GM12878 (cell line): ENCODE results near the gene PKHD1. TPM values are rescaled to one million over a fixed set of nuclear protein-coding genes. Genes with fewer than 3 reads are reported as not detected.

Experiments used
- ATAC-seq: fragments of 200-7000 bp; cut with Tn5 transposase; 3 replicates; pipeline ENCODE4 v1.9.1; 2020; ENCODE audit warnings: mild to moderate bottlenecking, moderate library complexity
- BruUV-seq: library from RNA; stranded (reverse); fragments of 400-500 nt; replicated peaks from 2 replicates; lab custom pipeline; 2021; lab: Mats Ljungman, UMichigan
- CTCF ChIA-PET: fragments of 300-600 bp; sonication (Branson Sonifier 250); formaldehyde crosslinking; extraction: SDS; loops from one replicate; lab custom pipeline; 2021; ENCODE audit warnings: inconsistent platforms; lab: Yijun Ruan, JAX
- POLR2A ChIA-PET: fragments of 350-600 bp; formaldehyde crosslinking; extraction: SDS; loops from one replicate; lab custom pipeline; 2021; ENCODE audit warnings: inconsistent platforms; lab: Charles Lee
- RAD21 ChIA-PET: fragments of 300-600 bp; sonication (Branson Sonifier 250); formaldehyde crosslinking; loops from one replicate; lab custom pipeline; 2023; ENCODE audit warnings: antibody characterized with exemption; ENCODE audit not compliant: unreplicated experiment; lab: Charles Lee
- SMC1A ChIA-PET: fragments of 300-600 bp; sonication (Branson Sonifier 250); formaldehyde crosslinking; loops from one replicate; lab custom pipeline; 2023; ENCODE audit not compliant: unreplicated experiment, uncharacterized antibody; lab: Charles Lee
- DNase-seq: peaks from one replicate; pipeline ENCODE4 v3.0.0-alpha.2; 2011; ENCODE audit warnings: low read depth, low spot score
- FAIRE-seq: peaks from 3 replicates; lab custom pipeline; 2011; peaks lifted over from hg19 to GRCh38; lab: Jason Lieb, UNC
- H2AFZ ChIP-seq: 2 replicates; pipeline ENCODE4 v1.6.0; 2011; ENCODE audit warnings: low read depth, low read length, control low read depth; ENCODE audit not compliant: control insufficient read depth
- H3K27ac ChIP-seq: 2 replicates; pipeline ENCODE4 v1.5.1; 2011; ENCODE audit warnings: control low read depth; ENCODE audit not compliant: control insufficient read depth, insufficient read depth
- H3K27me3 ChIP-seq, 2 experiments: replicated peaks in 1 of 2; 2 replicates each; pipeline versions ENCODE4 v1.6.0 to v1.6.1; 2011; ENCODE audit warnings: low read length in 1 of 2; ENCODE audit not compliant: control insufficient read depth in 2 of 2, insufficient read depth in 2 of 2
- H3K36me3 ChIP-seq, 2 experiments: 2 replicates each; pipeline ENCODE4 v1.5.1; 2011; ENCODE audit warnings: low read length in 1 of 2; ENCODE audit not compliant: control insufficient read depth in 2 of 2, insufficient read depth in 2 of 2
- H3K4me1 ChIP-seq: 2 replicates; pipeline ENCODE4 v1.6.1; 2011; ENCODE audit warnings: mild to moderate bottlenecking, low read length, moderate library complexity, mixed read lengths; ENCODE audit not compliant: control insufficient read depth, insufficient read depth
- H3K4me2 ChIP-seq: 2 replicates; pipeline ENCODE4 v1.6.0; 2011; ENCODE audit warnings: control low read depth; ENCODE audit not compliant: control insufficient read depth, insufficient read depth
- H3K4me3 ChIP-seq: fragments of 200-600 bp; sonication (generic); 2 replicates; pipeline ENCODE4 v1.5.1; 2016
- H3K79me2 ChIP-seq: 2 replicates; pipeline ENCODE4 v1.6.0; 2011; ENCODE audit warnings: low read length; ENCODE audit not compliant: control insufficient read depth, insufficient read depth
- H3K9ac ChIP-seq: 2 replicates; pipeline ENCODE4 v1.8.0; 2011; ENCODE audit warnings: low read length, control low read depth, mixed read lengths; ENCODE audit not compliant: control insufficient read depth, insufficient read depth
- H3K9me3 ChIP-seq: replicated peaks from 3 replicates; pipeline ENCODE4 v1.5.1; 2011; ENCODE audit warnings: mild to moderate bottlenecking, low read length; ENCODE audit not compliant: control insufficient read depth, insufficient read depth
- H4K20me1 ChIP-seq: 2 replicates; pipeline ENCODE4 v1.6.0; 2011; ENCODE audit not compliant: control insufficient read depth, insufficient read depth
- CEBPB ChIP-seq, 2 experiments: fragments of 150-350 bp in 1 of 2; IDR thresholded peaks; 2 replicates each; pipeline ENCODE4 v1.6.1; 2012 to 2014; ENCODE audit warnings: low read depth in 2 of 2, low read length in 2 of 2, borderline replicate concordance in 1 of 2, inconsistent platforms in 1 of 2
- CREB1 ChIP-seq: IDR thresholded peaks from 2 replicates; pipeline ENCODE4 v1.6.1; 2012; ENCODE audit warnings: low read depth, mild to moderate bottlenecking, inconsistent platforms
- EED ChIP-seq: sonication (generic); IDR thresholded peaks from 2 replicates; pipeline ENCODE4 v1.6.1; 2016; ENCODE audit warnings: antibody characterized with exemption, low read depth
- EGR1 ChIP-seq, 2 experiments: IDR thresholded peaks; 1 replicate in 1 of 2; 2 replicates in 1 of 2; pipeline ENCODE4 v1.6.1; 2011 to 2012; ENCODE audit warnings: low read depth in 2 of 2, low read length in 2 of 2, borderline replicate concordance in 1 of 2, mild to moderate bottlenecking in 1 of 2, moderate library complexity in 1 of 2
- JUNB ChIP-seq: IDR thresholded peaks from 2 replicates; pipeline ENCODE4 v1.6.1; 2016; ENCODE audit warnings: antibody characterized with exemption, mild to moderate bottlenecking
- MEF2A ChIP-seq: IDR thresholded peaks from 2 replicates; pipeline ENCODE4 v1.6.1; 2011; ENCODE audit warnings: low read depth, mild to moderate bottlenecking, low read length, moderate library complexity; ENCODE audit not compliant: insufficient read depth
- NFXL1 ChIP-seq: fragments of 450-650 bp; IDR thresholded peaks from 2 replicates; pipeline ENCODE4 v1.6.1; 2017; ENCODE audit warnings: antibody characterized with exemption, mild to moderate bottlenecking, borderline replicate concordance
- NR2C2 ChIP-seq: IDR thresholded peaks from 2 replicates; pipeline ENCODE4 v1.6.1; 2011; ENCODE audit warnings: borderline replicate concordance, low read depth; ENCODE audit not compliant: control insufficient read depth, insufficient read length
- PAX8 ChIP-seq: fragments of 450-650 bp; IDR thresholded peaks from 2 replicates; pipeline ENCODE4 v1.6.1; 2017; ENCODE audit warnings: mild to moderate bottlenecking, moderate library complexity
- SP1 ChIP-seq: IDR thresholded peaks from one replicate; pipeline ENCODE4 v1.6.1; 2011; ENCODE audit warnings: low read depth, low read length
- SRF ChIP-seq, 2 experiments: IDR thresholded peaks; 2 replicates each; pipeline ENCODE4 v1.6.1; 2011; ENCODE audit warnings: low read depth in 2 of 2, low read length in 2 of 2, mild to moderate bottlenecking in 1 of 2, moderate library complexity in 1 of 2
- ZSCAN29 ChIP-seq: fragments of 450-650 bp; IDR thresholded peaks from 2 replicates; pipeline ENCODE4 v1.6.1; 2017; ENCODE audit warnings: mild to moderate bottlenecking, moderate library complexity
- WGBS: methylation state at CpG from one replicate; pipeline ENCODE4 v1.1.6; 2016; ENCODE audit warnings: low lambda C conversion rate; ENCODE audit not compliant: insufficient replicate concordance, insufficient coverage; ENCODE audit errors: missing lambda C conversion rate; 5-methylcytosine and 5-hydroxymethylcytosine counted together
- in situ Hi-C: fragments of 300-500 bp; cut with MboI; formaldehyde crosslinking; loops from 9 replicates; pipeline ENCODE4 v1.14.3; 2018; ENCODE audit warnings: mixed read lengths
- intact Hi-C: fragments of 100-400 bp; cut with micrococcal nuclease; formaldehyde crosslinking; loops from one replicate; pipeline ENCODE4 v1.14.2; 2022; ENCODE audit not compliant: unreplicated experiment
- polyA plus RNA-seq, 11 experiments: library from polyadenylated mRNA; depleted of rRNA in 4 of 11; unstranded in 6 of 11; stranded (reverse) in 5 of 11; fragments of >200 nt; fragmentation: Nextera tagmentation in 4 of 11; fragmentation: Illumina TruSeq in 1 of 11; extraction: Ambion mirVana in 4 of 11; extraction: Trizol in 1 of 11; gene quantifications; 1 replicate in 1 of 11; 2 replicates in 10 of 11; pipeline versions ENCODE4 v1.2.1 to v1.2.3, GENCODE V29; 2011 to 2016; ENCODE audit warnings: inconsistent platforms in 2 of 11, missing spikeins in 2 of 11, low read depth in 1 of 11
- total RNA-seq, 4 experiments: library from RNA; depleted of rRNA in 3 of 4; stranded (reverse); fragments of >200 nt in 3 of 4; fragmentation: Illumina TruSeq in 1 of 4; extraction: Trizol in 1 of 4; gene quantifications; 2 replicates each; pipeline versions ENCODE4 v1.2.1 to v1.2.3, GENCODE V29; 2013 to 2021
- TF ChIP-seq, protein P1 (sequence below): IDR thresholded peaks from 2 replicates; pipeline ENCODE4 v1.6.1; 2011; ENCODE audit warnings: borderline replicate concordance, low read depth, mild to moderate bottlenecking, moderate library complexity, low read length; ENCODE audit not compliant: insufficient read depth, poor library complexity, severe bottlenecking
- TF ChIP-seq, protein P2 (sequence below): IDR thresholded peaks from 2 replicates; pipeline ENCODE4 v1.6.1; 2012; ENCODE audit warnings: low read depth, low read length, improper control_type of control experiment
- TF ChIP-seq, protein P3 (sequence below): fragments of 450-650 bp; IDR thresholded peaks from 2 replicates; pipeline ENCODE4 v1.6.1; 2016; ENCODE audit warnings: mild to moderate bottlenecking
- TF ChIP-seq, protein P4 (sequence below): fragments of 450-650 bp; IDR thresholded peaks from 2 replicates; pipeline ENCODE4 v1.6.1; 2017; ENCODE audit warnings: mild to moderate bottlenecking, low read depth, inconsistent platforms; ENCODE audit not compliant: poor library complexity, severe bottlenecking

PKHD1 gene
- total and polyA plus RNA-seq, 10 of the 15 experiments (the other 5 are each of a cell fraction or from before 2014, with no cell fraction given), result under 0.01 to 0.90 (median 0.02) TPM; not detected in 1

DNA sequence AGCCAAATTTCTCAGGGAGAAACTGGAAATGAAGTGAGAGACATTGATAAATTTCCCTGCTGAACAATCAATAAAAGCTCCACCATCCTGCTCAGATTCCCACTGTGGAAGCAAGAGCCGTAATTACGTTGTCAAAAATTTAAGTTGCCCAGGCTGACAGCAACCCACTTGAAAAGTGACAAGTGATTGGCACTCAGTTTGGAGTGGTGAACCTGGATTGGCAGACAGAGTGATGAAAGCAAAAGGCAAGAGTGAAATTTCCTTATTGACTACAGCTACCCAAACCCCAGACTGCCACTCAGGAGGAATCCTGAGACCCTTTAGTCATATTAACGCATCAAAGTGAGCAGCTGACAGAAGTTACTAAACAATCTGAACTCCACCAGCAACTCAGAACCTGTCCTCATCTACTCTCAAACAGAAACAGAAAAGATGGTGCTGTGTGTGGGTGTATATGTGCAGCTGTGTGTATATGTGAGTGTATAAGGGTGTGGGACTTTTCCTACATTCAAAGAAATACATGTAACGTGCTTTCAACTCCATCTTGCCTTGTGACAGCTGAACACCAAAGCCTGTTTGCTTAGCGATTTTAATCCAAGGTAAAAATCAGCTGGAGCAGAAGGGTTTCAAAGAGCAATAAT, 157.4 kb downstream of the PKHD1 start (continued):
- TF ChIP-seq, protein P1, sequence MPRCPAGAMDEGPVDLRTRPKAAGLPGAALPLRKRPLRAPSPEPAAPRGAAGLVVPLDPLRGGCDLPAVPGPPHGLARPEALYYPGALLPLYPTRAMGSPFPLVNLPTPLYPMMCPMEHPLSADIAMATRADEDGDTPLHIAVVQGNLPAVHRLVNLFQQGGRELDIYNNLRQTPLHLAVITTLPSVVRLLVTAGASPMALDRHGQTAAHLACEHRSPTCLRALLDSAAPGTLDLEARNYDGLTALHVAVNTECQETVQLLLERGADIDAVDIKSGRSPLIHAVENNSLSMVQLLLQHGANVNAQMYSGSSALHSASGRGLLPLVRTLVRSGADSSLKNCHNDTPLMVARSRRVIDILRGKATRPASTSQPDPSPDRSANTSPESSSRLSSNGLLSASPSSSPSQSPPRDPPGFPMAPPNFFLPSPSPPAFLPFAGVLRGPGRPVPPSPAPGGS, result peak; percentile 33
- TF ChIP-seq, protein P2, sequence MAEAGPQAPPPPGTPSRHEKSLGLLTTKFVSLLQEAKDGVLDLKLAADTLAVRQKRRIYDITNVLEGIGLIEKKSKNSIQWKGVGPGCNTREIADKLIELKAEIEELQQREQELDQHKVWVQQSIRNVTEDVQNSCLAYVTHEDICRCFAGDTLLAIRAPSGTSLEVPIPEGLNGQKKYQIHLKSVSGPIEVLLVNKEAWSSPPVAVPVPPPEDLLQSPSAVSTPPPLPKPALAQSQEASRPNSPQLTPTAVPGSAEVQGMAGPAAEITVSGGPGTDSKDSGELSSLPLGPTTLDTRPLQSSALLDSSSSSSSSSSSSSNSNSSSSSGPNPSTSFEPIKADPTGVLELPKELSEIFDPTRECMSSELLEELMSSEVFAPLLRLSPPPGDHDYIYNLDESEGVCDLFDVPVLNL, result no peak
- TF ChIP-seq, protein P3, sequence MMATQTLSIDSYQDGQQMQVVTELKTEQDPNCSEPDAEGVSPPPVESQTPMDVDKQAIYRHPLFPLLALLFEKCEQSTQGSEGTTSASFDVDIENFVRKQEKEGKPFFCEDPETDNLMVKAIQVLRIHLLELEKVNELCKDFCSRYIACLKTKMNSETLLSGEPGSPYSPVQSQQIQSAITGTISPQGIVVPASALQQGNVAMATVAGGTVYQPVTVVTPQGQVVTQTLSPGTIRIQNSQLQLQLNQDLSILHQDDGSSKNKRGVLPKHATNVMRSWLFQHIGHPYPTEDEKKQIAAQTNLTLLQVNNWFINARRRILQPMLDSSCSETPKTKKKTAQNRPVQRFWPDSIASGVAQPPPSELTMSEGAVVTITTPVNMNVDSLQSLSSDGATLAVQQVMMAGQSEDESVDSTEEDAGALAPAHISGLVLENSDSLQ, result peak; percentile 27; the same call in 1 of the 2 replicates
- TF ChIP-seq PAX8, result no peak
- TF ChIP-seq EGR1 (IDR thresholded peaks at IDR 0.05; ENCODE audit: borderline replicate concordance in 1 of 2, low read depth in 2 of 2, low read length in 2 of 2), result peak in 1 of 2 experiments; percentile 57; a peak in 1 of 3 replicates
- TF ChIP-seq, all 136 proteins: peak for 8

DNA sequence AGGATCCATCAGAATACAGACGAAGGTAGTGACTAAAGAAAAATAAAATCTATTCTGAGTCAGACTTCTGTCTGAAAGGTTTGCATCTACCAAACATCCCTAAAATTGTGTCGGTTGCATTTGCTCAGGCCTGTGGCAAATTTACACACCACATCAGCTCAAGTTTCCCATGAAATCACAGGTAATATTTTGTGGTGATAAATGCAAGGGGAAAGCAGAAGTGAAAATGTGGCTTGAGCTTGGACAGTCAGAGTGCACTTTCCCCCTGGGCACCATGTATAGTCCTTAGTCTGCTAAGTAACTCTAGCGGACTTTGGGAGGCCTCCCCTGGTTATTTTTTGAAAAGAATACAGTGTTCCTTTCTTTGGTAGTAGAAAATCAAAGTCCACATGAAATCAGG, 159.1 kb downstream of the PKHD1 start:
- ATAC-seq, result peak; percentile 86
- no peaks in the 10 kb centered on the region for H3K27me3 ChIP-seq
- peak; percentile 40 for DNase-seq
- H3K4me3 ChIP-seq, result no peak overlapping the region
- ChIA-PET RAD21 (interaction anchor here (0.6 to 2.6 kb wide), 6 partner anchors 14 to 366 kb away, joined by 3 to 11 read pairs (median 6); no protein-coding TSS in a partner anchor), SMC1A (interaction anchor here (0.8 to 3.6 kb wide), 17 partner anchors 11 to 94 kb away, joined by 3 to 19 read pairs (median 5); no protein-coding TSS in a partner anchor), POLR2A (interaction anchor here (0.5 to 1.0 kb wide), 2 partner anchors 27 to 56 kb away, joined by 3 to 4 read pairs; no protein-coding TSS in a partner anchor), CTCF (interaction anchor here (1.1 to 3.5 kb wide), 8 partner anchors 20 to 135 kb away, joined by 3 to 16 read pairs (median 3); no protein-coding TSS in a partner anchor)
- intact Hi-C loops, result no loop called here
- H3K36me3 ChIP-seq, result no peaks in the 10 kb centered on the region
- no peaks in the 10 kb centered on the region for H4K20me1 ChIP-seq
- FAIRE-seq, result no peak
- no peaks in the 10 kb centered on the region for H3K79me2 ChIP-seq
- in situ Hi-C loops, result no loop called here
- no peak overlapping the region for H3K9ac ChIP-seq
- WGBS, result 15% methylated on average over 3 of the region's 3 CpGs
- peaks cover 18% of the 10 kb centered on the region for H3K4me1 ChIP-seq
- peak overlapping the region; percentile 40 for H3K4me2 ChIP-seq
- no peak overlapping the region for H3K27ac ChIP-seq
- H3K9me3 ChIP-seq, result no peaks in the 10 kb centered on the region
- H2AFZ ChIP-seq, result no peak overlapping the region
- no TSS peak for BruUV-seq
- TF ChIP-seq CEBPB (IDR thresholded peaks at IDR 0.05; ENCODE audit: borderline replicate concordance in 1 of 2, low read depth in 2 of 2, low read length in 2 of 2) (0 out of 4 replicates have a peak, but pooled peaks of 1 of the 2 experiments have one; percentile 22), ZSCAN29 (no peak), MEF2A (no peak), JUNB (peak; percentile 49), NR2C2 (no peak), SRF (IDR thresholded peaks at IDR 0.05; ENCODE audit: low read depth in 2 of 2, low read length in 2 of 2) (no peak), CREB1 (0 out of 2 replicates have a peak, but pooled peaks have one; percentile 15), SP1 (no peak), EED (peak; percentile 86), NFXL1 (no peak)
- TF ChIP-seq, protein P4, sequence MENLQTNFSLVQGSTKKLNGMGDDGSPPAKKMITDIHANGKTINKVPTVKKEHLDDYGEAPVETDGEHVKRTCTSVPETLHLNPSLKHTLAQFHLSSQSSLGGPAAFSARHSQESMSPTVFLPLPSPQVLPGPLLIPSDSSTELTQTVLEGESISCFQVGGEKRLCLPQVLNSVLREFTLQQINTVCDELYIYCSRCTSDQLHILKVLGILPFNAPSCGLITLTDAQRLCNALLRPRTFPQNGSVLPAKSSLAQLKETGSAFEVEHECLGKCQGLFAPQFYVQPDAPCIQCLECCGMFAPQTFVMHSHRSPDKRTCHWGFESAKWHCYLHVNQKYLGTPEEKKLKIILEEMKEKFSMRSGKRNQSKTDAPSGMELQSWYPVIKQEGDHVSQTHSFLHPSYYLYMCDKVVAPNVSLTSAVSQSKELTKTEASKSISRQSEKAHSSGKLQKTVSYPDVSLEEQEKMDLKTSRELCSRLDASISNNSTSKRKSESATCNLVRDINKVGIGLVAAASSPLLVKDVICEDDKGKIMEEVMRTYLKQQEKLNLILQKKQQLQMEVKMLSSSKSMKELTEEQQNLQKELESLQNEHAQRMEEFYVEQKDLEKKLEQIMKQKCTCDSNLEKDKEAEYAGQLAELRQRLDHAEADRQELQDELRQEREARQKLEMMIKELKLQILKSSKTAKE, result peak; percentile 32
